Esophagus squamous epithelium (tissue), 5 donors: ENCODE measurements around the gene PDXDC1. TPM values are rescaled to one million over a fixed set of nuclear protein-coding genes. Genes with fewer than 3 reads are reported as not detected.
"Not testable (repeated sequence)": the region's sequence is repeated elsewhere in the genome, so short reads cannot be mapped to it uniquely, and the experiment has no call there.

Source experiments
- DNase-seq: peaks from one replicate; lab custom pipeline; 2025; lab: John Stamatoyannopoulos, UW
- H3K27ac ChIP-seq, 4 donors: fragments of 200-600 bp; sonication (generic); one replicate each; pipeline ENCODE4 v1.5.1; 2016 to 2019; ENCODE audit warnings: mild to moderate bottlenecking in 1 of 4
- H3K27me3 ChIP-seq, 4 donors: fragments of 200-600 bp; sonication (generic); 1 replicate in 3 of 4; 2 replicates in 1 of 4; pipeline versions ENCODE4 v1.5.1 to v1.6.0; 2017 to 2021; ENCODE audit warnings: antibody characterized with exemption in 1 of 4
- H3K36me3 ChIP-seq, 3 donors: fragments of 200-600 bp; sonication (generic); one replicate each; pipeline ENCODE4 v1.5.1; 2016 to 2019
- H3K4me1 ChIP-seq, 3 donors: fragments of 200-600 bp; sonication (generic); one replicate each; pipeline ENCODE4 v1.5.1; 2017 to 2019
- H3K4me3 ChIP-seq, 4 donors: fragments of 200-600 bp; sonication (generic); 1 replicate in 3 of 4; 2 replicates in 1 of 4; pipeline ENCODE4 v1.5.1; 2016 to 2019; ENCODE audit warnings: mild to moderate bottlenecking in 2 of 4, moderate library complexity in 1 of 4
- H3K9me3 ChIP-seq, 3 donors: fragments of 200-600 bp; sonication (generic); one replicate each; pipeline ENCODE4 v1.5.1; 2016 to 2019
- CTCF ChIP-seq, 6 experiments: fragments of 450-650 bp in 4 of 6; fragments of 200-600 bp in 2 of 6; sonication (generic) in 2 of 6; IDR thresholded peaks; one replicate each; pipeline ENCODE4 v1.5.1; 2016 to 2019; ENCODE audit warnings: antibody characterized with exemption in 6 of 6, mild to moderate bottlenecking in 4 of 6, moderate library complexity in 4 of 6
- POLR2A ChIP-seq, 4 donors: fragments of 450-650 bp; IDR thresholded peaks; one replicate each; pipeline ENCODE4 v1.6.1; 2017; ENCODE audit warnings: antibody characterized with exemption in 4 of 4, mild to moderate bottlenecking in 4 of 4, moderate library complexity in 3 of 4
- WGBS, 2 donors: methylation state at CpG; one replicate each; pipeline ENCODE4 v1.1.5; 2018; 5-methylcytosine and 5-hydroxymethylcytosine counted together
- intact Hi-C: fragments of 100-400 bp; cut with DNase I; formaldehyde crosslinking; loops from one replicate; pipeline ENCODE4 v1.15.0; 2022
- total RNA-seq, 4 donors: library from RNA; depleted of rRNA; stranded (reverse); fragments of >200 nt; gene quantifications; one replicate each; pipeline ENCODE4 v1.1.0, GENCODE V29; 2016
- donor health status: DM: yes; HTN: yes; CAD: no.

PDXDC1 gene
- total RNA-seq, 4 donors from 2014 or later = 40.3 to 76.5 (median 53.9) TPM

DNA sequence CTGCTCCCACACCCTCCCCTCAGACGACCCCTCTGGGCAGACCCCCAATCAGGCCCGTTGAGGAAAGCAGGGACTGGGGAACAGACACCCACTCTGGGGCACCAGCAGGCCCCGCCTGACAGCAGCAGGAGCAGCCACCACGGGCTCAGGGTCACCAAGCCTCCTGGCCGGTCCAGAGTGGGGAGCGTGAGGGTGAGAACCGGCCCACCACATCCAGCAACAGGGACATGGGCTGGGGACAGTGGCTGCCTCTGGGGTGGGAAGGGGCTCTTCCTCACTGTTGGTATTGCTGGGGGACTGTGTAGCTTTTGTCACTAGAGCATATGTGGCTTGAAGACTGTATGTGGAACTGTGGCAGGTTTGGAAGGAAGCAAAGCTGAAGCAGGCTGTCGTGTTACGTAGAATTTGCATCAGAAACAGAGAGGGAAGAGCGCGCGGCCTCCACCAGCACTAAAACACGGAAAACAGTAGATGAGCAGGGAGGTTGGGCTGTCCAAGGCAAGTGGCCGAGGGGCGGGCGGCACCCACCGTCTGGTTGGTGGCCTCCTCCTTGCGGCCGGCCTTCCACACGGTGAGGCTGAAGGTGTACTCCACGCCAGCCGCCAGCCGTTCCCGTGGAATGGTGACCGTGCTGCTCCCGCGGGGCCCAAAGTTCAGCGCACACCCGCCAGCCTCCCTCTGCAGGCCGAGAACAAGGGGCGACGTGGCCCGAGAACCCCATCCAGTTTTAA, 160.1 kb downstream of the PDXDC1 start:
- DNase-seq, H3K4me3 ChIP-seq, H3K27me3 ChIP-seq, H3K9me3 ChIP-seq, H3K4me1 ChIP-seq, H3K27ac ChIP-seq, intact Hi-C loops: not testable (repeated sequence)
- 97 to 100% methylated on average over 1 to 7 of the region's 33 CpGs for WGBS, 2 donors
- peaks cover 0 to 30% (median 4%) of the 10 kb centered on the region in 3 donors for H3K36me3 ChIP-seq

DNA sequence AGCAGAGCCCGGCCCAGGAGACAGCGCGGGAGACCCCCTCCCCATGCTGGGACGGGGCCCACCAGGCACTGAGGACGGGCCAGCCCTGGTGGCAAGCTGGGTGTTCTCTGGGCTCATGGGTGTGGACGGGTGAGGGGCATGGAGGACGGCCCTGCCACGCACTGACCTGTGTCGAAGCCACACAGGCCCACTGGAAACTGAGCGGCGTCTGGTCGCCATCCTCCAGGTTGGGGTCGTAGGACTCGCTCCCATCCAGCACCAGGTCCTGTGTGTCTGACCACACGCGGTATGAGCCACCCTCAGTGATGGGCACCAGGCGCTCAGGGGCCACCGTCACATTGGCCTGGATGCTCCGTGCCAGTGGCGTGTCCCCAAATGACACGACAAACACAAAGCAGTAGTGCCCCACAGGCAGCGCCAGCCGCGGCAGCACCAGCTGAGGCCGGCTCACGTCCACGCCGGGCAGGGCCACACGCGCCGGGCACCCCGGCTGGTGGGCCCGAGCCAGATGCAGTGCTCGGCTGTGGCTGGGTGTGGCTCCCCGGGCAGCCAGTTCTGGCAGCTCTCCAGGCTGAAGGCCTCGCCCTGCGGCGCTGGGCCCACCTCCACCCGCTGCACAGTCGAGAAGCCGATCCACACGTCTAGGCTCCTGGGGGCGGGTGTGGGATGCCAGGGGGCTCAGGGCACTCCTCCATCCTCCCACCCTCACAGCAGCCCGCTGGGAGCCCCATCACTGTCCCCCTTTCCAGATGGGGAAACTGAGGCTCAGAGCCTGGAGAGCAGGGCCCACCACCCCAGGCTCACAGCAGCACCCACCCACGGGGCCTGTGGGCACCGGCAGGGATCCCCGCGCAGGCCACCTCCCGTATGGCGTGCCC, 160.9 kb downstream of the PDXDC1 start:
- DNase-seq, H3K27ac ChIP-seq, intact Hi-C loops, H3K9me3 ChIP-seq, H3K4me3 ChIP-seq, H3K27me3 ChIP-seq: not testable (repeated sequence)
- peaks cover 0 to 23% (median 0%) of the 10 kb centered on the region in 3 donors for H3K36me3 ChIP-seq
- peaks cover 0 to 15% (median 4%) of the 10 kb centered on the region in 3 donors for H3K4me1 ChIP-seq
- no CpG with 5 or more reads among the region's 50 CpGs for WGBS, 2 donors

DNA sequence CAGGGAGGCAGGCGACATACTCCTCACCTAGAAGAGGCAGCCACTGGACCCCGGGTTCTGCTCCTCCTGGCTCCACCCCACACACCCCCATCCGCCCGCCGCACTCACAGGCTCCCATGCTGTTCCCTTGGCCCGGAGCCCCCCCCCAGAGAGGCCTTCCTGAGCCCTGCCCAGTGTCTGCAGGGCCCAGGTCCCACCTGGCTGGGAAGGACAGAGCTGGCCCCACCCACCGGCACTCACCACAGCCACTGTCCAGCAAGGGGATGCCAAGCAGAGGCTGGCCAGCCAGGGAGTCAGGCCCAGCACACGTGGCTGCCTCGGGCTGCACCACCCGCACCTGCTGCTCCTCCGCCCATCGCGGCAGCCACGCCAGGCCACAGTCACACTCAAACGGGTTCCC, 162.7 kb downstream of the PDXDC1 start:
- Histone ChIP-seq H3K4me1 (peaks cover 11 to 32% (median 20%) of the 10 kb centered on the region in 3 donors), H3K36me3 (peaks cover 0 to 11% (median 0%) of the 10 kb centered on the region in 3 donors)
- H3K27me3 ChIP-seq, H3K9me3 ChIP-seq, H3K27ac ChIP-seq, intact Hi-C loops, DNase-seq, H3K4me3 ChIP-seq: not testable (repeated sequence)
- no CpG with 5 or more reads among the region's 15 CpGs for whole genome bisulfite sequencing, 2 donors

DNA sequence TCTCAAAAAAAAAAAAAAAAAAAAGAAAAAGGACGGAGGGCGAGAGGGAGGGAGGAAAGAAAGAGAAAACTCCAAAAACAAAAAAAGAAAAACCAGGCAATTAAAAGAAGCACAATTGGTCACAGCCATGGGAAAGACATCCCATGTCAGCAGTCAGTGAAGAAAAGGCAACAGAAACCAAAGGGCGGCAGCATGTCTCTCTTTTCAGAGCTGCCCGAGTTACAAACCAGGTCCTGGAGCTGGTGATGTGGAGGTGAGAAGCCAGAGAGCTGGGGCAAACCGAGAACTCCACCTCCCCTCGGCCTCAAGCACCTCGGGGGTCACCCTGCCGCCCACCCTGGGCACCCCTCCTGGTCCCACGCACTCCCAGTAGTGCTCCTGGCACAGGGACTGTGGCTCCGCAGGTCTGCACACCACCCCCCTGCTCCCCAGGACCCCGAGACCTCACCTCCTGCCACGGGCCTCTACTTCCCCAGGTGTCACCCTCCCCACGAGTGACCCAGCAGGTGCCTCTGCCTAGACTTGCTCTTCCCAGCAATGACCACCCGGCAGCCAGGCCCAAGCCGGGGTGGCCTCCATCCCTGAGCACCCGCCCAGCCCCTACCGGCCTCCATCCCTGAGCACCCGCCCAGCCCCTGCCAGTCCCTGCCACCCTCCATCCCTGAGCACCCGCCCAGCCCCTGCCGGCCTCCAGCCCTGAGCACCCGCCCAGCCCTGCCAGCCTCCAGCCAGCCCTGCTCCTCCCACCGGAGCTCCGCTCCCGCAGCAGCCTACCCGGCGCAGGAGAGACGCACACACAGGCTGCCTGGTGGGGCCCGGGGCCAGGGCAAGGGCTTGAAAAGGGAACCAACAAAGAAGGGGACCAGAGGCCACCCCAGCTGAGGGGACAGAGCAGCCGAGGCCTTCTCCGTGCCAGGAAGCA, 165.9 kb downstream of the PDXDC1 start:
- DNase-seq, H3K36me3 ChIP-seq, H3K9me3 ChIP-seq, H3K27me3 ChIP-seq, intact Hi-C loops: not testable (repeated sequence)
- peak overlapping the region; percentile 38 to 86 (median 60) for H3K27ac ChIP-seq
- 48 to 76% methylated on average over 8 to 10 of the region's 30 CpGs for WGBS, 2 donors
- peaks cover 39 to 63% (median 50%) of the 10 kb centered on the region in 3 donors for H3K4me1 ChIP-seq
- peak overlapping the region in 3 of 4 donors; percentile 16 to 49 (median 17) for H3K4me3 ChIP-seq

DNA sequence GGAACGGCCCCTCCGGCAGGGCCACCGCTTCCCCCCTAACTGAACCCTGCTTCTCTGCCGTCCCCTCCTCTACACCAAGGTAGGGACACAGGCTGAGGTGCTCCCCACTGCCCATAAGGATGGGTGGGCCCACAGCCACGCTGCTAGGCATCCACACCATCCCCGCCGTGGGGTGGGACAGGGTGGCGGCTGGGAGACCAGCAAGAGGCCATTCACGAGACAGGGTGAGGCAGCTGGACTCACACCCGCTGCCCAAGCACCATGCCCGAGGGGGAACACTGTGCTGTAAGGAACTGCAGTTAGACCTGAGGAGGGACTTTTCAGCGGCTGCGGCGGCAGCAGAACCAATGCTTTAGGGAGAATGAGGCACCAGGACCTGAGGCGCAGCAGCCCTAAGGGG, 166.8 kb downstream of the PDXDC1 start:
- 83% methylated on average over 1 of the region's 15 CpGs; no CpG with 5 or more reads in 1 of the 2 donors for WGBS, 2 donors
- peak overlapping the region in 3 of 4 donors; percentile 16 to 49 (median 17) for H3K4me3 ChIP-seq
- H3K27me3 ChIP-seq = no peaks in the 10 kb centered on the region
- no peak for DNase-seq
- H3K36me3 ChIP-seq = no peaks in the 10 kb centered on the region
- intact Hi-C loops = no loop called here
- H3K9me3 ChIP-seq = no peaks in the 10 kb centered on the region
- TF ChIP-seq POLR2A (IDR thresholded peaks at IDR 0.05) (no peak), CTCF (IDR thresholded peaks at IDR 0.05) (no peak)
- peaks cover 47 to 66% (median 59%) of the 10 kb centered on the region in 3 donors for H3K4me1 ChIP-seq
- peak overlapping the region; percentile 38 to 88 (median 78) for H3K27ac ChIP-seq

- H3K27me3 ChIP-seq, H3K36me3 ChIP-seq, H3K4me3 ChIP-seq, intact Hi-C loops, DNase-seq, H3K9me3 ChIP-seq: not testable (repeated sequence)
- WGBS, 2 donors = 17% methylated on average over 1 of the region's 27 CpGs; no CpG with 5 or more reads in 1 of the 2 donors
- H3K27ac ChIP-seq = peak overlapping the region; percentile 72 to 88 (median 86)
- H3K4me1 ChIP-seq = peaks cover 50 to 73% (median 63%) of the 10 kb centered on the region in 3 donors
Measured at GRCh38 chr16:15142107-15142890, 167.5 kb downstream of the PDXDC1 start.

- Histone ChIP-seq H3K4me3 (peak overlapping the region in 3 of 4 donors; percentile 21 to 53 (median 22)), H3K4me1 (peaks cover 55 to 81% (median 68%) of the 10 kb centered on the region in 3 donors)
- H3K36me3 ChIP-seq = not testable (repeated sequence)
Measured at GRCh38 chr16:15142891-15143600, 168.2 kb downstream of the PDXDC1 start.

DNA sequence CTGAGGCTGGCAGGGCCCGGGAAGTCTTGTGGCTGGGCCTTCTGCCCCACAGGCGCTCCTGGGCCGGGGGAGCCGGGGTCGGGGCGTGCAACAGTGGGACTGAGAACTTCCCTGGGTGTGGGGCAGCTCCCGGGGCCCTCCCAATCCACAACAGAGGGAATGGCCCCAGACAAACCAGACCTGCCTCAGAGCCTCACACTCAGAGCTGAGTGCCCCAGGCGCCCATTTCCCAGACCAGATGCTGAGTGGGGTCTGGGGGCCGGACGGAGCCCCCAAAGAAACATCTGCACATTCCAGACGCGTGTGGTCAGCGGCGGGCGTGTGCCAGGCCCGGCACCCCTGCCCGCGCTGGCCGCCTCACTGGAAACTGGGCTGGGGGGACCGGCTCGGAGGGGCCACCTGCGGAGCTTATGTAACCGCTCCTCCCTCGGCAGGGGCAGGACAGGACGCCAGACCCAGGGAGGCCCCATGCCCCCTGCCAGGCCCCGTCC, 168.8 kb downstream of the PDXDC1 start:
- H3K36me3 ChIP-seq, DNase-seq, intact Hi-C loops, H3K27me3 ChIP-seq, H3K9me3 ChIP-seq: not testable (repeated sequence)
- 68% methylated on average over 11 of the region's 26 CpGs; no CpG with 5 or more reads in 1 of the 2 donors for whole genome bisulfite sequencing, 2 donors
- peak overlapping the region in 3 of 4 donors; percentile 21 to 53 (median 22) for H3K4me3 ChIP-seq
- H3K4me1 ChIP-seq = peaks cover 55 to 87% (median 68%) of the 10 kb centered on the region in 3 donors
- peak overlapping the region; percentile 72 to 88 (median 86) for H3K27ac ChIP-seq

More at GRCh38 chr16:15142891-15143600, 168.2 kb downstream of the PDXDC1 start:
- no CpG with 5 or more reads among the region's 26 CpGs for WGBS, 2 donors
- H3K27me3 ChIP-seq, intact Hi-C loops, H3K9me3 ChIP-seq, DNase-seq: not testable (repeated sequence)
- peak overlapping the region; percentile 72 to 88 (median 86) for H3K27ac ChIP-seq

GRCh38 chr16:15144092-15144631, 169.3 kb downstream of the PDXDC1 start:
- peak overlapping the region in 3 of 4 donors; percentile 21 to 53 (median 22) for H3K4me3 ChIP-seq

More at GRCh38 chr16:15144092-15144631, 169.3 kb downstream of the PDXDC1 start:
- H3K9me3 ChIP-seq, H3K36me3 ChIP-seq, H3K27me3 ChIP-seq, DNase-seq, intact Hi-C loops: not testable (repeated sequence)
- Histone ChIP-seq H3K27ac (peak overlapping the region; percentile 72 to 88 (median 86)), H3K4me1 (peaks cover 59 to 92% (median 72%) of the 10 kb centered on the region in 3 donors)
- WGBS, 2 donors = 23% methylated on average over 3 of the region's 22 CpGs; no CpG with 5 or more reads in 1 of the 2 donors
